IMR-90 (cell line): ENCODE data around the gene SMAP1.

ENCODE experiments used
- POLR2A ChIP-seq: IDR thresholded peaks from 2 replicates; pipeline ENCODE4 v1.6.1; 2012; ENCODE audit warnings: mild to moderate bottlenecking, low read depth, low read length
- TF ChIP-seq, protein P1 (sequence below): conservative IDR thresholded peaks from 2 replicates; pipeline ENCODE4 v1.5.1; 2012; ENCODE audit warnings: mild to moderate bottlenecking, low read depth, low read length, improper control_type of control experiment

DNA sequence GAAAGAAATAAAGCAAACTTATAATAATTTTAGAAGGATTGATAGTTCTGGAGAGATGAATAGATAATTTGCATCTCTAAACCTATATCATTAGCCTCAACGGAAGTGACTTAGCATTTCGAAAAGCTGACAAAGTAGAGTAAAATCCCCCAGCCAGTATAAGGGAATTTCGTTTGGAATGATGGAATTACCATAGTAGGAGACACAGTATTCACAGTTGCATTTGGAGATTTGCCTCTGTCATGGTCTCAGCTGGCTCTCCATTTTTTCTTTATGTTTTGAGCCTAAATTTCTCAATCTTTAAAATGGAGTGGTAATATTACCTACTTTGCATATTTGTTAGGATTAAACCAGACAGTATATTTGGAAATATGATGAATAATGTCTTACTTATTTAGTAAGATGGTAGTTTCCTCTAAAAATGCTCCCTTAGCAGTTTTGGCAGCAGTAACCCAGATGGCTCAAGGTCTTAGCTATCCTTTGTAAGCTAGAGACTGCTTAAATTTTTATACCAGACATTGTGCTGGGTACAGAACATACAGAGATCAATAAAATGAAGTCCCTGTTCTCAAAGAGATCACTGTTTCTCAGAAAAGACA, 58.2 kb downstream of the SMAP1 start:
- TF ChIP-seq, protein P1, sequence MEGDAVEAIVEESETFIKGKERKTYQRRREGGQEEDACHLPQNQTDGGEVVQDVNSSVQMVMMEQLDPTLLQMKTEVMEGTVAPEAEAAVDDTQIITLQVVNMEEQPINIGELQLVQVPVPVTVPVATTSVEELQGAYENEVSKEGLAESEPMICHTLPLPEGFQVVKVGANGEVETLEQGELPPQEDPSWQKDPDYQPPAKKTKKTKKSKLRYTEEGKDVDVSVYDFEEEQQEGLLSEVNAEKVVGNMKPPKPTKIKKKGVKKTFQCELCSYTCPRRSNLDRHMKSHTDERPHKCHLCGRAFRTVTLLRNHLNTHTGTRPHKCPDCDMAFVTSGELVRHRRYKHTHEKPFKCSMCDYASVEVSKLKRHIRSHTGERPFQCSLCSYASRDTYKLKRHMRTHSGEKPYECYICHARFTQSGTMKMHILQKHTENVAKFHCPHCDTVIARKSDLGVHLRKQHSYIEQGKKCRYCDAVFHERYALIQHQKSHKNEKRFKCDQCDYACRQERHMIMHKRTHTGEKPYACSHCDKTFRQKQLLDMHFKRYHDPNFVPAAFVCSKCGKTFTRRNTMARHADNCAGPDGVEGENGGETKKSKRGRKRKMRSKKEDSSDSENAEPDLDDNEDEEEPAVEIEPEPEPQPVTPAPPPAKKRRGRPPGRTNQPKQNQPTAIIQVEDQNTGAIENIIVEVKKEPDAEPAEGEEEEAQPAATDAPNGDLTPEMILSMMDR = no peak
- TF ChIP-seq POLR2A = no peak
